ENCODE data around the gene LRP5.

GRCh38 chr11:68328374-68329091 is 16.1 kb downstream of the LRP5 start:
- no peak for TF ChIP-seq POLR2A (IDR thresholded peaks at IDR 0.05; ENCODE audit: low read depth, low read length)
- TF ChIP-seq POLR2AphosphoS5 (IDR thresholded peaks at IDR 0.05; ENCODE audit: low read depth, low read length), result no peak
- no peak for TF ChIP-seq TAF1 (IDR thresholded peaks at IDR 0.05; ENCODE audit: borderline replicate concordance, low read depth, low read length)

All from GM12892 (cell line).